Kidney (tissue), 14 donors: ENCODE measurements around the gene CNNM4. TPM values are rescaled to one million over a fixed set of nuclear protein-coding genes. Genes with fewer than 3 reads are reported as not detected.

Experiments
- DNase-seq, 5 donors: peaks; one replicate each; pipeline ENCODE4 v3.0.0-alpha.2; 2013 to 2020
- FAIRE-seq: peaks from 2 replicates; lab custom pipeline; 2012; peaks lifted over from hg19 to GRCh38; lab: Jason Lieb, UNC
- H3K27ac ChIP-seq, 2 donors: one replicate each; pipeline ENCODE4 v1.7.0; 2013; ENCODE audit warnings: low read depth in 2 of 2, low read length in 2 of 2, inconsistent platforms in 1 of 2
- H3K27me3 ChIP-seq: one replicate; pipeline ENCODE4 v1.7.1; 2013; ENCODE audit warnings: low read length, inconsistent platforms; ENCODE audit not compliant: control insufficient read depth, insufficient read depth
- H3K36me3 ChIP-seq, 3 donors: one replicate each; pipeline versions ENCODE4 v1.7.0 to v1.7.1; 2013; ENCODE audit warnings: low read length in 3 of 3, control low read depth in 1 of 3, inconsistent platforms in 1 of 3; ENCODE audit not compliant: insufficient read depth in 3 of 3, control insufficient read depth in 2 of 3
- H3K4me1 ChIP-seq, 3 donors: one replicate each; pipeline versions ENCODE4 v1.7.0 to v1.7.1; 2013; ENCODE audit warnings: low read length in 3 of 3, inconsistent platforms in 1 of 3, low read depth in 1 of 3; ENCODE audit not compliant: control insufficient read depth in 2 of 3, insufficient read depth in 2 of 3
- H3K4me3 ChIP-seq, 3 donors: one replicate each; pipeline versions ENCODE4 v1.7.0 to v1.8.1; 2013; ENCODE audit warnings: low read length in 3 of 3, control low read depth in 1 of 3, inconsistent platforms in 1 of 3
- H3K9ac ChIP-seq, 3 donors: one replicate each; pipeline versions ENCODE4 v1.7.0 to v1.7.1; 2013; ENCODE audit warnings: low read length in 3 of 3, control low read depth in 1 of 3, inconsistent platforms in 1 of 3
- H3K9me3 ChIP-seq, 3 donors: one replicate each; pipeline versions ENCODE4 v1.7.0 to v1.7.1; 2013; ENCODE audit warnings: low read length in 3 of 3, control low read depth in 1 of 3, inconsistent platforms in 1 of 3; ENCODE audit not compliant: control insufficient read depth in 2 of 3, insufficient read depth in 1 of 3
- intact Hi-C: fragments of 100-400 bp; cut with DNase I; formaldehyde crosslinking; loops from one replicate; pipeline ENCODE4 v1.11.1; 2022
- polyA plus RNA-seq: library from polyadenylated mRNA; stranded (reverse); fragments of 350-450 nt; fragmentation: Illumina TruSeq; extraction: RNeasy Lipid Tissue Mini Kit (QIAGEN cat#74804); gene quantifications from one replicate; pipeline ENCODE4 v1.2.3, GENCODE V29; 2014; ENCODE audit warnings: low read depth, low replicate concordance; ENCODE audit not compliant: insufficient read depth
- total RNA-seq: library from RNA; stranded (reverse); fragmentation: NEBNext Ultra II Directional; extraction: Animal tissue kit (Norgen Biotek cat#: 25700); gene quantifications from one replicate; pipeline ENCODE4 v1.2.1, GENCODE V29; 2021
- TF ChIP-seq, protein P1 (sequence below): IDR thresholded peaks from 3 replicates; pipeline ENCODE4 v1.5.1; 2012; ENCODE audit warnings: mild to moderate bottlenecking, moderate library complexity, borderline replicate concordance; ENCODE audit not compliant: insufficient read depth; ENCODE audit errors: extremely low read depth
- donor health status: control.
- donor health status: control.
- donor health status: control.
- donor health status: control.
- donor health status: control.
- donor health status: DM: yes; HTN: yes; CAD: no.
- donor health status: Normal renal cell carcinoma (clear cell type).

CNNM4 gene
- total and polyA plus RNA-seq, 2 donors from 2014 or later, result 3.7 to 14.5 TPM

DNA sequence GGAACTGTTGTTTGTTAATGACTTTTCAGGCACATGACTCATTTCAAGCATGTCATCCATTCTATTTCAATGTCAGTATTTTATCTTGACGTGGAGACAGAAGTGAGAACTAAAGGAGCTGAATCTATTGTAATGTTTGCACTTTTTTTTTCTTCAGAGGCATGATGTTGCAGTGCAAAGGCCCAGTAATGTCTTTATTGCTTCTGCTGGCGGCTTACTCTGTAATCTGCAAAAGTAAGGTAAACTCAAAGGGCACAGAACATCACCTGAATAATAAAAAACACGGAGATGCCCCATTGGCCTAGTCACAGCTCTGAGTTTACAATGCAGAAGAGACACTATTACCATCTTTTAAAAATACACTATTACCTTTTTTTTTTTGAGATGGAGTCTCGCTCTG, 53.0 kb downstream of the CNNM4 start:
- no peaks in the 10 kb centered on the region for H3K9me3 ChIP-seq
- no peak overlapping the region for H3K9ac ChIP-seq
- DNase-seq (no peak), FAIRE-seq (no peak)
- no peaks in the 10 kb centered on the region for H3K27me3 ChIP-seq
- H3K36me3 ChIP-seq, result peaks cover 0 to 3% (median 0%) of the 10 kb centered on the region in 3 donors
- no peak overlapping the region for H3K27ac ChIP-seq
- H3K4me3 ChIP-seq, result no peak overlapping the region
- peaks cover 0 to 17% (median 5%) of the 10 kb centered on the region in 3 donors for H3K4me1 ChIP-seq
- intact Hi-C loops, result no loop called here
- TF ChIP-seq, protein P1, sequence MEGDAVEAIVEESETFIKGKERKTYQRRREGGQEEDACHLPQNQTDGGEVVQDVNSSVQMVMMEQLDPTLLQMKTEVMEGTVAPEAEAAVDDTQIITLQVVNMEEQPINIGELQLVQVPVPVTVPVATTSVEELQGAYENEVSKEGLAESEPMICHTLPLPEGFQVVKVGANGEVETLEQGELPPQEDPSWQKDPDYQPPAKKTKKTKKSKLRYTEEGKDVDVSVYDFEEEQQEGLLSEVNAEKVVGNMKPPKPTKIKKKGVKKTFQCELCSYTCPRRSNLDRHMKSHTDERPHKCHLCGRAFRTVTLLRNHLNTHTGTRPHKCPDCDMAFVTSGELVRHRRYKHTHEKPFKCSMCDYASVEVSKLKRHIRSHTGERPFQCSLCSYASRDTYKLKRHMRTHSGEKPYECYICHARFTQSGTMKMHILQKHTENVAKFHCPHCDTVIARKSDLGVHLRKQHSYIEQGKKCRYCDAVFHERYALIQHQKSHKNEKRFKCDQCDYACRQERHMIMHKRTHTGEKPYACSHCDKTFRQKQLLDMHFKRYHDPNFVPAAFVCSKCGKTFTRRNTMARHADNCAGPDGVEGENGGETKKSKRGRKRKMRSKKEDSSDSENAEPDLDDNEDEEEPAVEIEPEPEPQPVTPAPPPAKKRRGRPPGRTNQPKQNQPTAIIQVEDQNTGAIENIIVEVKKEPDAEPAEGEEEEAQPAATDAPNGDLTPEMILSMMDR, result no peak

DNA sequence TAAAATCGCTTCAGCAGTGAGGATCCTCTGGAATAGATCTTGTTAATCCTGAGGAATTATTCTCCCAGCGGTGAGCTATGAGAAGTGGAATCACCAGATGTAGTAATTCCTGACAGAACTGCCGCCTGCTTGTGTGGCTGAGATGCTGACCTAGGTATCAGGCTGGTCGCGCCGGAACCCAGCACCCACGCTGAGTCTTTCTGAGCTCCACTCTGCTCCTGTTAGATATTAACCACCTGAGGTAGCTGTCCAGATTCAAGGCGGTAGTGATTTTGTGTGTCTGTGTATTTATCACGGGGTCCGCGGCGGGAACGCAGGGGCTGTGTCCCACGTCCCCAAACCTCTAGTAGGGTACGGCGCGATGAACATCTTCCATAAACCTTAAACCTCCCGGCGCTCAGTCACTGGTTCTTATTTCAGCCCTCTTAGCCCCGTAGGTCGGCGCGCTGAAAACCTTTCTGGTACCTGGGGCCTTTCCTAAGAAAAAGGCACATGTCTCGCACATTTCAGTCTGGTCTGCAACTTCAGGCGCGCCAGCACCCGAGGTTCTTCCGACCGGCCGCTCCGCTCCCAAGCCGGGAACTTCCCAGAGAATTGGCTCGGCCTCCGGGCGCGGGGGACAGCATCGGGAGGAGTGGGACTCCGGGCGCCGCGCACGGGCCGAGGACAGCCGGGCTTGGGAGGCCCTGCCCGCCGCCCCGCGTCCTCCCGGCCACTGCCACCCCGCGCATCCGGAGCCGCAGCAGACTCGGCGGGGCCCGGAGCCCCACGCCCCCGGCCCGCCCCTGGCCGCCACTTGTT, 54.8 kb downstream of the CNNM4 start:
- Histone ChIP-seq H3K27me3 (no peaks in the 10 kb centered on the region), H3K9ac (peak overlapping the region in 2 of 3 donors; percentile 61 to 81), H3K36me3 (peaks cover 0 to 3% (median 0%) of the 10 kb centered on the region in 3 donors), H3K4me3 (peak overlapping the region; percentile 69 to 91 (median 76)), H3K9me3 (no peaks in the 10 kb centered on the region), H3K4me1 (peaks cover 0 to 36% (median 20%) of the 10 kb centered on the region in 3 donors), H3K27ac (peak overlapping the region; percentile 82)
- TF ChIP-seq, protein P1, result no peak
- peak; percentile 23 to 76 (median 54) for DNase-seq
- no peak for FAIRE-seq
- intact Hi-C loops, result no loop called here

DNA sequence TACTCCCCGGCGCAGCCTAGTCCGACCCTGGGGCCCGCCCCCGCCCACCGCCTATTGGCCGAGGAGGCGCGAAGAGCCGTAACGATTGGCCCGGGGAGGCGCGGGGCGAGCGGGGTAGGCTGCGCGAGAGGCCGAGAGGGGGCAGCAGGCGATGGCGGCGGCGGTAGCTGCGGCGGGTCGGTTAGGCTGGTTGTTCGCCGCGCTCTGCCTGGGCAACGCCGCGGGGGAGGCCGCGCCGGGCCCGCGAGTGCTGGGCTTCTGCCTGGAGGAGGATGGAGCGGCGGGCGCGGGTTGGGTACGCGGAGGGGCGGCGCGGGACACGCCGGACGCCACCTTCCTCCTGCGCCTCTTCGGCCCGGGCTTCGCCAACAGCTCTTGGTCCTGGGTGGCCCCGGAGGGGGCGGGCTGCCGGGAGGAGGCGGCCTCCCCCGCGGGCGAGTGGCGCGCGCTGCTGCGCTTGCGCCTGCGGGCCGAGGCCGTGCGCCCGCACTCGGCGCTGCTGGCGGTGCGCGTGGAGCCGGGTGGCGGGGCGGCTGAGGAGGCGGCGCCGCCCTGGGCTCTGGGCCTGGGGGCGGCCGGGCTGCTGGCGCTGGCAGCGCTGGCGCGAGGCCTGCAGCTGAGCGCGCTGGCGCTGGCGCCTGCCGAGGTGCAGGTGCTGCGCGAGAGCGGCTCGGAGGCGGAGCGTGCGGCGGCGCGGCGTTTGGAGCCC, 55.6 kb downstream of the CNNM4 start, which contains the start of gene CNNM3:
TSS of gene CNNM3 (plus strand) at position 142 of the 709 bp plus-strand sequence. CDS start at position 152, 10 bp downstream.
- intact Hi-C loops, result no loop called here

More for the DNA sequence above, 55.6 kb downstream of the CNNM4 start, which contains the start of gene CNNM3:
- Histone ChIP-seq H3K4me1 (peaks cover 0 to 40% (median 24%) of the 10 kb centered on the region in 3 donors), H3K4me3 (peak within 1 kb of the TSS; percentile 75 to 91 (median 80)), H3K36me3 (no peaks in the 10 kb centered on the region), H3K27me3 (no peaks in the 10 kb centered on the region), H3K9ac (peak within 1 kb of the TSS; percentile 61 to 81 (median 63)), H3K27ac (peak within 1 kb of the TSS; percentile 87 to 94), H3K9me3 (no peaks in the 10 kb centered on the region)
- peak; percentile 96 to 99 (median 97) for DNase-seq
- no peak for FAIRE-seq
- TF ChIP-seq, protein P1, result peak; percentile 45
